Left lung (tissue), 14 donors: ENCODE results near the gene SUMO3. TPM values are rescaled to one million over a fixed set of nuclear protein-coding genes. Genes with fewer than 3 reads are reported as not detected.

Source experiments
- ATAC-seq: fragments of 200-7000 bp; cut with Tn5 transposase; one replicate; pipeline ENCODE4 v1.9.1; 2020; ENCODE audit warnings: moderate library complexity
- DNase-seq, 4 donors: peaks; one replicate each; pipeline ENCODE4 v3.0.0-alpha.2; 2013 to 2020
- H3K27ac ChIP-seq, 2 donors: fragments of 200-600 bp; sonication (generic) in 1 of 2; one replicate each; pipeline versions ENCODE4 v1.5.0 to v1.8.0; 2020 to 2021
- H3K27me3 ChIP-seq, 2 donors: fragments of 200-600 bp; sonication (generic) in 1 of 2; one replicate each; pipeline versions ENCODE4 v1.5.0 to v1.8.0; 2020 to 2021
- H3K36me3 ChIP-seq, 2 donors: fragments of 200-600 bp; sonication (generic) in 1 of 2; one replicate each; pipeline versions ENCODE4 v1.5.0 to v1.8.0; 2020 to 2021
- H3K4me1 ChIP-seq, 2 donors: fragments of 200-600 bp; one replicate each; pipeline ENCODE4 v1.8.0; 2021
- H3K4me3 ChIP-seq, 2 donors: fragments of 200-600 bp; sonication (generic) in 1 of 2; one replicate each; pipeline versions ENCODE4 v1.5.0 to v1.8.0; 2020 to 2021; ENCODE audit warnings: mild to moderate bottlenecking in 1 of 2
- H3K9me3 ChIP-seq, 2 donors: fragments of 200-600 bp; sonication (generic) in 1 of 2; one replicate each; pipeline versions ENCODE4 v1.5.0 to v1.8.0; 2020 to 2021
- intact Hi-C, 2 donors: fragments of 100-400 bp; cut with DNase I; formaldehyde crosslinking; loops; one replicate each; pipeline versions ENCODE4 v1.11.2 to v1.14.2; 2022
- long read RNA-seq, 12 donors: library from polyadenylated mRNA in 2 of 12; unstranded in 2 of 12; transcript quantifications; one replicate each; pipeline ENCODE4 v2.0.0 and lab custom pipeline, GENCODE V29; 2019 to 2026
- polyA plus RNA-seq, 6 donors: library from polyadenylated mRNA; unstranded; fragments of 120-200 nt; gene quantifications; one replicate each; pipeline ENCODE4 v1.2.1, GENCODE V29; 2013; ENCODE audit not compliant: insufficient read length in 6 of 6
- total RNA-seq, 2 donors: library from RNA; stranded (reverse); fragmentation: NEBNext Ultra II Directional; extraction: Animal tissue kit (Norgen Biotek cat#: 25700); gene quantifications; one replicate each; pipeline ENCODE4 v1.2.1, GENCODE V29; 2021
- TF ChIP-seq, protein P1 (sequence below), 2 donors: fragments of 200-600 bp; sonication (generic) in 1 of 2; IDR thresholded peaks; one replicate each; pipeline versions ENCODE4 v1.5.0 to v1.8.0; 2021; ENCODE audit warnings: antibody characterized with exemption in 2 of 2
- donor health status: DM: no; HTN: yes; CAD: no.
- donor health status: DM: no; HTN: no; CAD: no.

SUMO3 gene
- total RNA-seq (10 to 100 TPM; 92.4 to 99.3 TPM), polyA plus RNA-seq (100 to 1,000 TPM; 114 to 136 (median 123) TPM)
- long read RNA-seq, donor 1, transcript SUMO3-201 (4 exons, 1,807 nt) = major isoform, 88 of 88 reads
- long read RNA-seq, donor 1, partial matches to known transcripts = 0 of 88 reads
- long read RNA-seq, donor 1, other reads (novel, unspliced or antisense) = 0 of 88 reads
- long read RNA-seq, donor 2, transcript SUMO3-201 (4 exons, 1,807 nt) = major isoform, 95 of 103 reads
- long read RNA-seq, donor 2, partial matches to known transcripts = 7 of 103 reads
- long read RNA-seq, donor 2, other reads (novel, unspliced or antisense) = 0 of 103 reads
- long read RNA-seq, donor 3, transcript SUMO3-201 (4 exons, 1,807 nt) = major isoform, 60 of 60 reads
- long read RNA-seq, donor 3, partial matches to known transcripts = 0 of 60 reads
- long read RNA-seq, donor 3, other reads (novel, unspliced or antisense) = 0 of 60 reads
- long read RNA-seq, donor 4, transcript SUMO3-201 (4 exons, 1,807 nt) = major isoform, 64 of 65 reads
- long read RNA-seq, donor 4, partial matches to known transcripts = 0 of 65 reads
- long read RNA-seq, donor 4, other reads (novel, unspliced or antisense) = 1 of 65 reads
- long read RNA-seq, donor 5, transcript SUMO3-201 (4 exons, 1,807 nt) = major isoform, 69 of 78 reads
- long read RNA-seq, donor 5, partial matches to known transcripts = 7 of 78 reads
- long read RNA-seq, donor 5, other reads (novel, unspliced or antisense) = 0 of 78 reads
- long read RNA-seq, donor 6, transcript SUMO3-201 (4 exons, 1,807 nt) = major isoform, 75 of 80 reads
- long read RNA-seq, donor 6, partial matches to known transcripts = 0 of 80 reads
- long read RNA-seq, donor 6, other reads (novel, unspliced or antisense) = 5 of 80 reads
- long read RNA-seq, donor 7, transcript SUMO3-201 (4 exons, 1,807 nt) = major isoform, 46 of 47 reads
- long read RNA-seq, donor 7, partial matches to known transcripts = 0 of 47 reads
- long read RNA-seq, donor 7, other reads (novel, unspliced or antisense) = 0 of 47 reads
- long read RNA-seq, donor 8, transcript SUMO3-201 (4 exons, 1,807 nt) = major isoform, 66 of 67 reads
- long read RNA-seq, donor 8, partial matches to known transcripts = 0 of 67 reads
- long read RNA-seq, donor 8, other reads (novel, unspliced or antisense) = 0 of 67 reads
- long read RNA-seq, donor 9, partial matches to known transcripts = 0 of 1 reads
- long read RNA-seq, donor 9, other reads (novel, unspliced or antisense) = 0 of 1 reads
- long read RNA-seq, donor 10, transcript SUMO3-201 (4 exons, 1,807 nt) = major isoform, 72 of 77 reads
- long read RNA-seq, donor 10, partial matches to known transcripts = 0 of 77 reads
- long read RNA-seq, donor 10, other reads (novel, unspliced or antisense) = 4 of 77 reads
- long read RNA-seq, donor 11, transcript SUMO3-201 (4 exons, 1,807 nt) = major isoform, 80 of 82 reads
- long read RNA-seq, donor 11, partial matches to known transcripts = 0 of 82 reads
- long read RNA-seq, donor 11, other reads (novel, unspliced or antisense) = 0 of 82 reads
- long read RNA-seq, donor 12, transcript SUMO3-201 (4 exons, 1,807 nt) = major isoform, 62 of 117 reads
- long read RNA-seq, donor 12, partial matches to known transcripts = 54 of 117 reads
- long read RNA-seq, donor 12, other reads (novel, unspliced or antisense) = 0 of 117 reads

- peaks cover 0 to 23% of the 10 kb centered on the region in 2 donors for H3K9me3 ChIP-seq
- intact Hi-C loops = no loop called here
- DNase-seq = peak; percentile 79 to 94 (median 86)
- peak within 1 kb of the TSS; percentile 62 to 69 for H3K4me3 ChIP-seq
- peaks cover 0 to 35% of the 10 kb centered on the region in 2 donors for H3K4me1 ChIP-seq
- H3K36me3 ChIP-seq = peaks cover 0 to 9% of the 10 kb centered on the region in 2 donors
- peak within 1 kb of the TSS; percentile 82 to 92 for H3K27ac ChIP-seq
- H3K27me3 ChIP-seq = no peaks in the 10 kb centered on the region
- ATAC-seq = peak; percentile 77
- TF ChIP-seq, protein P1, sequence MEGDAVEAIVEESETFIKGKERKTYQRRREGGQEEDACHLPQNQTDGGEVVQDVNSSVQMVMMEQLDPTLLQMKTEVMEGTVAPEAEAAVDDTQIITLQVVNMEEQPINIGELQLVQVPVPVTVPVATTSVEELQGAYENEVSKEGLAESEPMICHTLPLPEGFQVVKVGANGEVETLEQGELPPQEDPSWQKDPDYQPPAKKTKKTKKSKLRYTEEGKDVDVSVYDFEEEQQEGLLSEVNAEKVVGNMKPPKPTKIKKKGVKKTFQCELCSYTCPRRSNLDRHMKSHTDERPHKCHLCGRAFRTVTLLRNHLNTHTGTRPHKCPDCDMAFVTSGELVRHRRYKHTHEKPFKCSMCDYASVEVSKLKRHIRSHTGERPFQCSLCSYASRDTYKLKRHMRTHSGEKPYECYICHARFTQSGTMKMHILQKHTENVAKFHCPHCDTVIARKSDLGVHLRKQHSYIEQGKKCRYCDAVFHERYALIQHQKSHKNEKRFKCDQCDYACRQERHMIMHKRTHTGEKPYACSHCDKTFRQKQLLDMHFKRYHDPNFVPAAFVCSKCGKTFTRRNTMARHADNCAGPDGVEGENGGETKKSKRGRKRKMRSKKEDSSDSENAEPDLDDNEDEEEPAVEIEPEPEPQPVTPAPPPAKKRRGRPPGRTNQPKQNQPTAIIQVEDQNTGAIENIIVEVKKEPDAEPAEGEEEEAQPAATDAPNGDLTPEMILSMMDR (IDR thresholded peaks at IDR 0.05) = no peak
Observed at GRCh38 chr21:44817914-44818639, at the start of gene SUMO3. Gene SUMO3 (minus strand): TSS chr21:44818062. CDS start chr21:44817968, 94 bp downstream.

- no peak for ATAC-seq
- Histone ChIP-seq H3K27me3 (no peaks in the 10 kb centered on the region), H3K4me3 (no peak overlapping the region), H3K27ac (peak overlapping the region in 1 of 2 donors; percentile 98), H3K36me3 (peaks cover 0 to 29% of the 10 kb centered on the region in 2 donors), H3K4me1 (peaks cover 52 to 79% of the 10 kb centered on the region in 2 donors), H3K9me3 (no peaks in the 10 kb centered on the region)
- intact Hi-C loops = no loop called here
- TF ChIP-seq, protein P1 (IDR thresholded peaks at IDR 0.05) = no peak
- no peak for DNase-seq
Observed at GRCh38 chr21:44867464-44867863, 49.6 kb upstream of the SUMO3 start.

DNA sequence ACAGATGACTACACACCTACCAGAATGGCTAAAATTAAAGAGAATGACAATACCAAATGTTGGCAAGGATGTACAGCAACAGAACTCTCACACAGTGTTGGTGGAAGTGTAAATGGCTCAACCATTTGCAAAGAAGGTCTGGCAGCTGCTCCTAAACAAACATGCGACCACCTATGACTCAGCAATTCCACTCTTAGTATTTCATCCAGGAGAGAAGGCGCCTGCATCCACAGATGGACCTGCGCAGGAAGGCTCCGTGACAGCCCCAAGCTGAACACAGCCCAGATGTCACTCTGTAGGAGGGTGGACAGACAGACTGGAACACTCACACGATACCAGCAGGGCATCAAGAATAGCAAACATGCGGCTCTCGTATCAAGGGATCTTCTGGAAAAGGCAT is 48.9 kb upstream of the SUMO3 start:
- Histone ChIP-seq H3K36me3 (peaks cover 0 to 36% of the 10 kb centered on the region in 2 donors), H3K27me3 (no peaks in the 10 kb centered on the region), H3K9me3 (no peaks in the 10 kb centered on the region), H3K4me1 (peaks cover 52 to 72% of the 10 kb centered on the region in 2 donors), H3K4me3 (no peak overlapping the region), H3K27ac (no peak overlapping the region)
- TF ChIP-seq, protein P1 (IDR thresholded peaks at IDR 0.05) = no peak
- intact Hi-C loops = no loop called here
- ATAC-seq (no peak), DNase-seq (no peak)
